Subcutaneous adipose tissue (tissue), 4 donors: Measurements from ENCODE around the gene NEK1. TPM values are rescaled to one million over a fixed set of nuclear protein-coding genes. Genes with fewer than 3 reads are reported as not detected.

Source experiments
- total RNA-seq, 4 donors: library from RNA; depleted of rRNA; stranded (reverse); fragments of >200 nt; gene quantifications; one replicate each; pipeline ENCODE4 v1.1.0, GENCODE V29; 2016
- TF ChIP-seq, protein P1 (sequence below): fragments of 450-650 bp; IDR thresholded peaks from one replicate; pipeline ENCODE4 v1.5.1; 2016; ENCODE audit warnings: low read depth, mild to moderate bottlenecking, control low read depth, antibody characterized with exemption, moderate library complexity

Gene NEK1
- total RNA-seq, 4 donors from 2014 or later: 10.7 to 15.9 (median 14.0) TPM

DNA sequence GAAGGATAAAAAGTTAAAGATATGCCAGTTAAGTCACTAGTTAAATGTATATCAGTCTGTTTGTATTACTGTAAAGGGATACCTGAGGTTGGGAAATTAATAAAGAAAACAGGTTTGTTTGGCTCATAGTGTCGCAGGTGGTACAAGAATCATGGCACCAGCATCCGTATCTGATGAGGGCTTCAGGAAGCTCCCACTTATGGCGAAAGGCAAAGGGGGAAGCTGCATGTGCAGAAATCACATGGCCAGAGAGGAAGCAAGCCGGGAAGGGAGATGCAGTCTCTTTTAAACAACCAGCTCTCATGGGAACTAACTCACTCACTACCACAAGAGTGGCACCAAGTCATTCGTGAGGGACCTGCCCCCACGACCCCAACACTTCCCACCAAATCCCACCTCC, 249.8 kb downstream of the NEK1 start:
- TF ChIP-seq, protein P1, sequence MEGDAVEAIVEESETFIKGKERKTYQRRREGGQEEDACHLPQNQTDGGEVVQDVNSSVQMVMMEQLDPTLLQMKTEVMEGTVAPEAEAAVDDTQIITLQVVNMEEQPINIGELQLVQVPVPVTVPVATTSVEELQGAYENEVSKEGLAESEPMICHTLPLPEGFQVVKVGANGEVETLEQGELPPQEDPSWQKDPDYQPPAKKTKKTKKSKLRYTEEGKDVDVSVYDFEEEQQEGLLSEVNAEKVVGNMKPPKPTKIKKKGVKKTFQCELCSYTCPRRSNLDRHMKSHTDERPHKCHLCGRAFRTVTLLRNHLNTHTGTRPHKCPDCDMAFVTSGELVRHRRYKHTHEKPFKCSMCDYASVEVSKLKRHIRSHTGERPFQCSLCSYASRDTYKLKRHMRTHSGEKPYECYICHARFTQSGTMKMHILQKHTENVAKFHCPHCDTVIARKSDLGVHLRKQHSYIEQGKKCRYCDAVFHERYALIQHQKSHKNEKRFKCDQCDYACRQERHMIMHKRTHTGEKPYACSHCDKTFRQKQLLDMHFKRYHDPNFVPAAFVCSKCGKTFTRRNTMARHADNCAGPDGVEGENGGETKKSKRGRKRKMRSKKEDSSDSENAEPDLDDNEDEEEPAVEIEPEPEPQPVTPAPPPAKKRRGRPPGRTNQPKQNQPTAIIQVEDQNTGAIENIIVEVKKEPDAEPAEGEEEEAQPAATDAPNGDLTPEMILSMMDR: no peak

DNA sequence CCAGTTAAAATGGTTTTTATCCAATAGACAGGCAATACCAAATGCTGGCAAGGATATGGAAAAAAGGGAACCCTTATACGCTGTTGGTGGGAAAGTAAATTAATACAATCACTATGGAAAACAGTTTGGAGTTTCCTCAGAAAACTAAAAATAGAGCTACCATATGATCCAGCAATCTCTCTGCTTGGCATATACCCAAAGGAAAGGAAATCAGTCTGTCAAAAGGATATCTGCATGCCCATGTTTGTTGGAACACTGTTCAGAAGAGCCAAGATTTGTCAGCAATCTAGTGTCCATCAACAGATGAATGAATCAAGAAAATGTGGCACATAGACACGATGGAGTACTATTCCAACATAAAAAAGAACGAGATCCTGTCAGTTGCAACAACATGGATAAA, 250.6 kb downstream of the NEK1 start:
- TF ChIP-seq, protein P1: no peak

DNA sequence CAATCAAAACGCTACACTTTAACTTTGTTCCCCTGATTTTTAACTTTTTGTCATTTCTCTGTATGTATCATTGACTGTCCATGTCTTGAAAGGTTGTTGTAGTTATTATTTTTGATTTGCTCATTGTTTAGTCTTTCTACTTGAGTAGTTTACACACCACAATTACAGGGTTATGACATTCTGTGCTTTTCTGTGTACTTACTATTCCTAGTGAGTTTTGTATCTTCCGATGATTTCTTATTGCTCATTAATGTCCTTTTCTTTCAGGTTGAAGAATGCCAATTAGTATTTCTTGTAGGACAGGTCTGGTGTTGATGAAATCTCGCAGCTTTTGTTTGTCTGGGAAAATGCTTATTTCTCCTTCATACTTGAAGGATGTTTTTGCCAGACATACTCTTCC, 252.4 kb downstream of the NEK1 start:
- TF ChIP-seq, protein P1: no peak

DNA sequence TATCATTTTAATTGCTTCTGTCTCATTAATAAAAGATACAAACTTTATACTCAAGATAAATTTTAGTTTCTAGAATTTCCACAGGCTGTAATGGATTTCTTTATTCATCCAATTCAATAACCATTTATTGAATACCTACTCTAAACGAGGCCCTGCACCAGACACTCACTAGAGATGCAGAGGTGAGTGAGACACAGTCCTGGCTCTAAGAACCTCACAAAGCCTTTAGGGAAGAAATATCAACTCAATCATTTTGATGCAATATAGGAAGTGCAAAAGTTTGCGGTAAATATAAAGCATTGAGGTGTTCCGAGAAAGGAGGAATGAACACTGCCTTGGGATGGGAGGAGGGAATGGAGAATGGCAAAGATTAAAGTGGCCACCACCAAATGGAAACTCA, 260.0 kb downstream of the NEK1 start:
- TF ChIP-seq, protein P1: no peak

DNA sequence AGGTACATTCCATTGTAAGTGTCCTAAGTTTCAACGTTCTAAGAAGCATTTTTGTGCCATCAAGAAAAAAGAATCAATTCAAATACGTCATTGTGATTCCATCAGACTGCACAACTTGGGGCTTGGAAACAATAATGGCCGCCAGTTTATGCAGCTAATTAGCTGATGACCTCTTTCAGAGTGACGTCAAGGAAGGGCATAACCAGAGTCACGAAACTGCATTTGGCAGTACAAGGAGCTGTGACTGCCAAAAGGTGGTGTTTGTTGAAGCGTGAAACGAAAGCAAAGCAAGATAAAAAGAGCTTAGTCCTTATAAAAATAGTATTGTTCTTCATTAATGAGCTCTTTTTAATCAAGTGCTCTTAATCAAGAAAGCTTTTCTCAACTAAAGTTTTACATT, 260.5 kb downstream of the NEK1 start:
- TF ChIP-seq, protein P1: no peak

DNA sequence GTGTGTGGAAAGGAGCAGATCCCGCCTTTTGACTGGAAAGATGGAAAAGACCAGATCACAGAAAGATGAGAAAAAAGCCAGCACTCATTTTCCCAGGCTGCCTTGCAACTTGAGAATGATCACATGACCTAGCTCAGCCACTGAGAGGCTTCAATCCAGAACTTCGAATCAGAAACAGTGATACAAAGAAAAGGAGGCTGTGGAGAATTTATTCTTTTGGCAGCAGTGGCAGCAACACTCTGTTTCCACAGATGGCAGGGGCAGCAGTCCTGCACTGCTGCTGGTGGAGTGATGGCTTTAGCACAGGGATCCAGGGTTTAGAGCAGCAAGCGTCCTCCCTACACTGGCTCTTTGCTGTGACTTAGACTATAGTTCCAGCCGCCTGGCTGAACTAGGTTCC, 263.8 kb downstream of the NEK1 start:
- TF ChIP-seq, protein P1: no peak

DNA sequence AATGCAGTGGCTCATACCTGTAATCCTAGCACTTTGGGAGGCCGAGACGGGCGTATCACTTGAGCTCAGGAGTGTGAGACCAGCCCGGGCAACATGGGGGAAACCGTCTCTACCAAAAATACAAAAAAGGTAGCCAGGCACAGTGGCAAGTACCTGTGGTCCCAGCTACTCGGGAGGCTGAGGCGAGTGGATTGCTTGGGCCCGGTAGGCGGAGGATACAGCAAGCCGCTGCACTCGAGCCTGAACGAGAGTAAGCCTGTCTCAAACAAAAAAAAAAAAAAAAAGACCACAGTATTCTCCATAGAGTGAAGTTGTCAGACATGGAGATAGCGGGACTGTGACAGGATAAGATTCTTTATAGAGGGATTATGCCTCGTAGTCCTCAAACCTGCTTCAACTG, 265.5 kb downstream of the NEK1 start:
- TF ChIP-seq, protein P1: no peak

DNA sequence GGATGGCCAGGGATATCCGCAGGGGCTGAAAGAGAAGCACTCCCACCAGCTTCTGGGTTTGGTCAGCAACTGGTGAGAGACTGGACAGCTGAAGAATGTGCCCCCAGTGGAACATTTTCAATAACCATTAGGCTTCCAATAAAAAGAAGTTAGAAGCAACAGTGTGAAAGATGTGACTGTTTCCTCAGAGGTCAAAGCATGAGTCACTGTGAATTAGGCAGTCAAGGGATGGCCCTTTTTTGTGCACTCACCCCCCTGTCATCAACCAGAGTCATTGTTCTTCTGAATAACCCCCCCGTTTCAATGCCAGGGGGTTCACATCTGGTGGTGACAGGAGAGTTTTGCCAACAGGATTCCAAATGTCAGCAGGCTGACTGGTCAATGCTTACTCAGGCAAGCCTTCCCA, 267.1 kb downstream of the NEK1 start:
- TF ChIP-seq, protein P1: no peak
